Measurements from ENCODE around the gene ZNF43. TPM values are rescaled to one million over a fixed set of nuclear protein-coding genes. Genes with fewer than 3 reads are reported as not detected.

The ZNF43 gene
- total and polyA plus RNA-seq, 8 donors = 15.8 to 40.2 (median 34.0) TPM

DNA sequence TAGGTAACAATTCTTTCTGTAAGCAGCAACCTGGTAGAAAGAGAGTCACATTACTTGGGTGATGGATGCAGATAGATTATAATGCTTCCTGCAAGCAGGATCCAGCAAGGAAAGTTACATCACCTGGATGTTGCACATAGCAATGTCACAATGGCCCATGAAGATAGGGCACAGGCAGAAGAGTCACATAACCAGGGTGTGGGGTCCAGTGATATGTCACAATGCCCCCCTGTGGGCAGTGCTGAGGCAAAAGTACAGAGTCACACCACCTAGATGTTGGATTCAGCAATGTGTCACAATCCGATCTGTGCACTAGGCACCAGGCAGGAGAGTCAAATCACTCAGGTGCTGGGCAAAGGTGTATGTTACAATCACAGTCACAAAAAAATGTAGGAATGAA lies 4.0 kb upstream of the ZNF43 start:
- H3K4me1 ChIP-seq = peaks cover 0 to 10% of the 10 kb centered on the region in 2 donors

DNA sequence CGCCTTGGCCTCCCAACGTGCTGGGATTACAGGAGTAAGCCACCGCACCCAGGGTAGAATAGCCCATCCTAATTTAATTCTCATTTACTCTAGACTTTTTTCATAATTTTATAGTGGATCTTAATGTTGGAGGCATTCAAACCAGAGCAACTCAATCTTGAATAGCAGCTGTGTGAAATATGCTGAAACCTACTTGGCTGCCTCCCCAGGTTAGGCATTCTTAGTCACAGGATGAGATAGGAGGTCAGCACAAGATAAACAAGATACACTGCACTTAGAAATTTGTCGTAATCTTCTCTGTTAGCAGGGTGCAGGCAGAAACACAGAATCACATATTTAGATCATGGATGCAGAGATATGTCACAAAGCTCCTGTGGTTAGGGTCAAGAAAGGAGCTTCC lies 2.7 kb upstream of the ZNF43 start:
- intact Hi-C loops (cut with DNase I) = no loop called here
- ATAC-seq (no peak), DNase-seq (no peak)
- H3K36me3 ChIP-seq = peaks cover 0 to 44% of the 10 kb centered on the region in 2 donors
- peaks cover 0 to 4% of the 10 kb centered on the region in 2 donors for H3K9me3 ChIP-seq
- TF ChIP-seq, protein P1, sequence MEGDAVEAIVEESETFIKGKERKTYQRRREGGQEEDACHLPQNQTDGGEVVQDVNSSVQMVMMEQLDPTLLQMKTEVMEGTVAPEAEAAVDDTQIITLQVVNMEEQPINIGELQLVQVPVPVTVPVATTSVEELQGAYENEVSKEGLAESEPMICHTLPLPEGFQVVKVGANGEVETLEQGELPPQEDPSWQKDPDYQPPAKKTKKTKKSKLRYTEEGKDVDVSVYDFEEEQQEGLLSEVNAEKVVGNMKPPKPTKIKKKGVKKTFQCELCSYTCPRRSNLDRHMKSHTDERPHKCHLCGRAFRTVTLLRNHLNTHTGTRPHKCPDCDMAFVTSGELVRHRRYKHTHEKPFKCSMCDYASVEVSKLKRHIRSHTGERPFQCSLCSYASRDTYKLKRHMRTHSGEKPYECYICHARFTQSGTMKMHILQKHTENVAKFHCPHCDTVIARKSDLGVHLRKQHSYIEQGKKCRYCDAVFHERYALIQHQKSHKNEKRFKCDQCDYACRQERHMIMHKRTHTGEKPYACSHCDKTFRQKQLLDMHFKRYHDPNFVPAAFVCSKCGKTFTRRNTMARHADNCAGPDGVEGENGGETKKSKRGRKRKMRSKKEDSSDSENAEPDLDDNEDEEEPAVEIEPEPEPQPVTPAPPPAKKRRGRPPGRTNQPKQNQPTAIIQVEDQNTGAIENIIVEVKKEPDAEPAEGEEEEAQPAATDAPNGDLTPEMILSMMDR (IDR thresholded peaks at IDR 0.05) = no peak
- H3K27ac ChIP-seq = no peak overlapping the region
- peaks cover 0 to 18% of the 10 kb centered on the region in 2 donors for H3K4me1 ChIP-seq
- H3K4me3 ChIP-seq = no peak overlapping the region
- no peaks in the 10 kb centered on the region for H3K27me3 ChIP-seq

More for the DNA sequence above, 4.0 kb upstream of the ZNF43 start:
- H3K27ac ChIP-seq = peak overlapping the region in 1 of 2 donors; percentile 29
- H3K9me3 ChIP-seq = no peaks in the 10 kb centered on the region
- H3K4me3 ChIP-seq = no peak overlapping the region
- ATAC-seq (no peak), DNase-seq (no peak)
- TF ChIP-seq, protein P1 (IDR thresholded peaks at IDR 0.05) = no peak
- intact Hi-C loops (cut with DNase I) = no loop called here
- H3K36me3 ChIP-seq = peaks cover 0 to 57% of the 10 kb centered on the region in 2 donors
- H3K27me3 ChIP-seq = no peaks in the 10 kb centered on the region

DNA sequence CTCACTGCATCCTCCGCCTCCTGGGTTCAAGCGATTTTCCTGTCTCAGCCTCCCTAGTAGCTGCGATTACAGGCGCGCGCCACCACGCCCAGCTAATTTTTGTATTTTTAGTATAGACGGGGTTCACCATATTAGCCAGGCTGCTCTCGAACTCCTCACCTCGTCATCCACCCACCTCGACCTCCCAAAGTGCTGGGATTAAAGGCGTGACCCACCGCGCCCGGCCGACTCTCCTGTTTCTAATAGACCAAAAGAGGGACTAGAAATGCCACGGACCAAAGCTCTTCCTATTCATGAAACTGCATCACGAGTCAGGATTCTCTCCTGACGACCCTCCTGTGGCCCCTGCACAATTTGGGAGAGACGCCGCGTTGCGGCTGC lies 563 bp downstream of the ZNF43 start:
- no peak for ATAC-seq
- Histone ChIP-seq H3K27ac (peak overlapping the region; percentile 90 to 95), H3K36me3 (peaks cover 0 to 15% of the 10 kb centered on the region in 2 donors), H3K27me3 (no peaks in the 10 kb centered on the region), H3K9me3 (peaks cover 0 to 27% of the 10 kb centered on the region in 2 donors), H3K4me3 (peak overlapping the region; percentile 54 to 75), H3K4me1 (peaks cover 0 to 18% of the 10 kb centered on the region in 2 donors)
- intact Hi-C loops (cut with DNase I) = no loop called here
- TF ChIP-seq, protein P1 (IDR thresholded peaks at IDR 0.05) = no peak
- peak in 2 of 4 donors; percentile 33 to 72 for DNase-seq

DNA sequence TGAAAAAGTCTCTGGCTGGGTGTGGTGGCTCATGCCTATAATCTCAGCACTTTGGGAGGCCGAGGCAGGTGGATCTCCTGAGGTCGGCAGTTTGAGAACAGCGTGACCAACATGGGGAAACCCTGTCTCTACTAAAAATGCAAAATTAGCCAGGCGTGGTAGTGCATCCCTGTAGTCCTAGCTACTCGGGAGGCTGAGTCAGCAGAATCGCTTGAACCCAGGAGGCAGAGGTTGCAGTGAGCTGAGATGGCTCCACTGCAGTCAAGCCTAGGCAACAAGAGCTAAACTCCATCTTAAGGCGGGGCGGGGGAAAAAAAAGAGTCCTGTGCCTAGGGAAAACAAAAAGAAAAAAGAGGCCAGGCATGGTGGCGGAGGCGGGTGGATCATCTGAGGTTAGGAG lies 2.2 kb downstream of the ZNF43 start:
- H3K4me3 ChIP-seq = no peak overlapping the region
- H3K36me3 ChIP-seq = peaks cover 0 to 14% of the 10 kb centered on the region in 2 donors
- TF ChIP-seq, protein P1 (IDR thresholded peaks at IDR 0.05) = no peak

DNA sequence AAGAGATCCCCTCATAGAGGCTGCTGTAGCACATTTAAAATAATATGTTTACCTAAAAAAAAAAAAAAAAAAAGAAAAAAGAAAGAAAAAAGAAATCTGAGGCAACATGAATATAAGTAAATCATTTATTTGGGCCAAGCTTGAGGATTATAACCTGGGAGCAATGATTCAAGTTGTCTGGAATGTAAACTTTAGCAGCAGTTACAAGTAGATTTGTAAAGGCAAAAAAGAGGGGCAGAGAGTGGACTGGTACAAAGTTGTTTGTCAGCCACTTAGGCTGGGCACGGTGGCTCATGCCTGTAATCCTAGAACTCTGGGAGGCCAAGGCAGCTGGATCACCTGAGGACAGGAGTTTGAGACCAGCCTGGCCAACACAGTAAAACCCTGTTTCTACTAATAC lies 11.3 kb downstream of the ZNF43 start:
- ATAC-seq (no peak), DNase-seq (peak in 1 of 4 donors; percentile 26)
- no peak overlapping the region for H3K27ac ChIP-seq
- intact Hi-C loops (cut with DNase I) = no loop called here
- H3K36me3 ChIP-seq = peaks cover 0 to 54% of the 10 kb centered on the region in 2 donors
- TF ChIP-seq, protein P1 (IDR thresholded peaks at IDR 0.05) = no peak
- H3K4me3 ChIP-seq = no peak overlapping the region
- H3K27me3 ChIP-seq = no peaks in the 10 kb centered on the region
- H3K9me3 ChIP-seq = peaks cover 0 to 93% of the 10 kb centered on the region in 2 donors
- no peaks in the 10 kb centered on the region for H3K4me1 ChIP-seq

More for the DNA sequence above, 2.2 kb downstream of the ZNF43 start:
- Histone ChIP-seq H3K4me1 (peaks cover 0 to 18% of the 10 kb centered on the region in 2 donors), H3K27me3 (no peaks in the 10 kb centered on the region), H3K9me3 (peaks cover 0 to 43% of the 10 kb centered on the region in 2 donors), H3K27ac (no peak overlapping the region)
- intact Hi-C loops (cut with DNase I) = no loop called here
- DNase-seq (no peak), ATAC-seq (no peak)
